Sigmoid colon (tissue), 4 donors: ENCODE results near the gene GRID1.

Experiments used
- CTCF ChIP-seq, 4 experiments: fragments of 450-650 bp in 3 of 4; fragments of 200-600 bp in 1 of 4; IDR thresholded peaks; one replicate each; pipeline ENCODE4 v1.5.1; 2016 to 2019; ENCODE audit warnings: antibody characterized with exemption in 4 of 4, mild to moderate bottlenecking in 3 of 4, moderate library complexity in 2 of 4
- EP300 ChIP-seq, 4 donors: sonication (generic); formaldehyde crosslinking; IDR thresholded peaks; one replicate each; pipeline ENCODE4 v1.6.1; 2017; ENCODE audit warnings: antibody characterized with exemption in 4 of 4
- POLR2A ChIP-seq, 2 donors: fragments of 450-650 bp; IDR thresholded peaks; one replicate each; pipeline ENCODE4 v1.6.1; 2016; ENCODE audit warnings: antibody characterized with exemption in 2 of 2, mild to moderate bottlenecking in 2 of 2, moderate library complexity in 2 of 2
- POLR2AphosphoS5 ChIP-seq, 4 donors: sonication (generic); formaldehyde crosslinking; IDR thresholded peaks; one replicate each; pipeline ENCODE4 v1.6.1; 2017; ENCODE audit warnings: antibody characterized with exemption in 4 of 4

GRCh38 chr10:86041116-86041515, 325.5 kb downstream of the GRID1 start:
- TF ChIP-seq POLR2AphosphoS5 (IDR thresholded peaks at IDR 0.05) (no peak), CTCF (IDR thresholded peaks at IDR 0.05) (no peak), EP300 (IDR thresholded peaks at IDR 0.05) (no peak), POLR2A (IDR thresholded peaks at IDR 0.05) (no peak)
